Body of pancreas (tissue), 4 donors: Measurements from ENCODE around the gene ABTB1. TPM values are rescaled to one million over a fixed set of nuclear protein-coding genes. Genes with fewer than 3 reads are reported as not detected.

Experiments
- ATAC-seq: fragments of 150-250 bp; one replicate; pipeline ENCODE4 v1.9.1; 2016
- DNase-seq, 4 donors: peaks; one replicate each; pipeline ENCODE4 v3.0.0-alpha.2; 2019
- H3K27ac ChIP-seq, 4 donors: fragments of 200-600 bp; sonication (generic); 1 replicate in 3 of 4; 2 replicates in 1 of 4; pipeline versions ENCODE4 v1.5.1 to v1.6.1; 2016 to 2019; ENCODE audit warnings: mild to moderate bottlenecking in 1 of 4, mixed read lengths in 1 of 4, moderate library complexity in 1 of 4
- H3K27me3 ChIP-seq, 2 donors: fragments of 200-600 bp; sonication (generic); one replicate each; pipeline ENCODE4 v1.6.0; 2016; ENCODE audit warnings: mild to moderate bottlenecking in 1 of 2
- H3K36me3 ChIP-seq, 2 donors: fragments of 200-600 bp; sonication (generic); replicated peaks in 1 of 2; 2 replicates each; pipeline ENCODE4 v1.5.1; 2016; ENCODE audit warnings: low read depth in 2 of 2; ENCODE audit not compliant: insufficient read depth in 1 of 2
- H3K4me1 ChIP-seq: fragments of 200-600 bp; sonication (generic); one replicate; pipeline ENCODE4 v1.6.0; 2016
- H3K4me3 ChIP-seq, 2 donors: fragments of 200-600 bp; sonication (generic); 1 replicate in 1 of 2; 2 replicates in 1 of 2; pipeline ENCODE4 v1.5.1; 2016 to 2019
- H3K9me3 ChIP-seq, 3 donors: fragments of 200-600 bp; sonication (generic); 1 replicate in 2 of 3; 2 replicates in 1 of 3; pipeline ENCODE4 v1.5.1; 2016
- CTCF ChIP-seq, 7 experiments: fragments of 450-650 bp in 4 of 7; fragments of 200-600 bp in 3 of 7; sonication (generic) in 3 of 7; IDR thresholded peaks; one replicate each; pipeline ENCODE4 v1.5.1; 2016 to 2019; ENCODE audit warnings: antibody characterized with exemption in 7 of 7
- POLR2A ChIP-seq, 3 donors: fragments of 450-650 bp; IDR thresholded peaks; one replicate each; pipeline ENCODE4 v1.6.1; 2016; ENCODE audit warnings: antibody characterized with exemption in 3 of 3, mild to moderate bottlenecking in 2 of 3
- WGBS, 2 donors: methylation state at CpG; one replicate each; pipeline ENCODE4 v1.1.5; 2017; 5-methylcytosine and 5-hydroxymethylcytosine counted together
- intact Hi-C: fragments of 100-400 bp; cut with DNase I; formaldehyde crosslinking; loops from one replicate; pipeline ENCODE4 v1.15.1; 2023
- total RNA-seq, 2 donors: library from RNA; depleted of rRNA; stranded (reverse); fragments of >200 nt; gene quantifications; one replicate each; pipeline ENCODE4 v1.1.0, GENCODE V29; 2016

ABTB1 gene
- total RNA-seq, 2 donors from 2014 or later: 21.4 to 34.0 TPM

GRCh38 chr3:127729556-127730056 lies 56.9 kb downstream of the ABTB1 start:
- WGBS, 2 donors: 82% methylated on average over 4 of the region's 4 CpGs
- intact Hi-C loops: no loop called here
- no peak for ATAC-seq

GRCh38 chr3:127730171-127730570 lies 57.4 kb downstream of the ABTB1 start:
- intact Hi-C loops: no loop called here
- no peak overlapping the region for H3K27ac ChIP-seq
- ATAC-seq (no peak), DNase-seq (no peak)
- no peaks in the 10 kb centered on the region for H3K4me1 ChIP-seq
- H3K36me3 ChIP-seq: no peaks in the 10 kb centered on the region
- no peak overlapping the region for H3K4me3 ChIP-seq
- 62 to 66% methylated on average over 5 to 8 of the region's 8 CpGs for WGBS, 2 donors
- no peaks in the 10 kb centered on the region for H3K27me3 ChIP-seq
- H3K9me3 ChIP-seq: no peaks in the 10 kb centered on the region
- no peak for TF ChIP-seq POLR2A (IDR thresholded peaks at IDR 0.05)
- no peak for TF ChIP-seq CTCF (IDR thresholded peaks at IDR 0.05)

More at GRCh38 chr3:127729556-127730056, 56.9 kb downstream of the ABTB1 start:
- Histone ChIP-seq H3K27me3 (no peaks in the 10 kb centered on the region), H3K27ac (peak overlapping the region in 1 of 4 donors; percentile 26), H3K4me3 (no peak overlapping the region), H3K4me1 (no peaks in the 10 kb centered on the region), H3K36me3 (no peaks in the 10 kb centered on the region), H3K9me3 (no peaks in the 10 kb centered on the region)
- TF ChIP-seq POLR2A (IDR thresholded peaks at IDR 0.05) (no peak), CTCF (IDR thresholded peaks at IDR 0.05) (no peak)
- peak in 1 of 4 donors; percentile 46 for DNase-seq

Other genes starting within 250 kb of the ABTB1 start
- gene TPRA1, start 82.2 kb upstream of the ABTB1 start, total RNA-seq: 10 to 100 TPM; 31.4 to 31.6 TPM
- gene MCM2, start 74.5 kb upstream of the ABTB1 start, total RNA-seq: 1 to 10 TPM; 3.9 to 5.9 TPM
- 10 to 100 TPM in 1 of 2 donors, 1 to 10 TPM in 1; 8.3 to 14.2 TPM for gene PODXL2, start 43.8 kb upstream of the ABTB1 start, total RNA-seq
- gene MGLL, start 149.6 kb downstream of the ABTB1 start, total RNA-seq: 10 to 100 TPM; 14.8 to 20.2 TPM
- 1 to 10 TPM; 2.0 to 3.4 TPM for gene KBTBD12, start 242.3 kb downstream of the ABTB1 start, total RNA-seq